ENCODE data around the gene MARK3.

GRCh38 chr14:103500148-103500990, 115.2 kb downstream of the MARK3 start:
- TF ChIP-seq CTCF (IDR thresholded peaks at IDR 0.05) (peak; percentile 86 to 90 (median 88)), POLR2A (IDR thresholded peaks at IDR 0.05) (no peak)
